Activated T-helper 17 cell treated with anti-CD3 and anti-CD28 coated beads, Interleukin-2, amount 50 U/mL, for 72 hours (primary cell): ENCODE results near the gene DAB2IP. TPM values are rescaled to one million over a fixed set of nuclear protein-coding genes. Genes with fewer than 3 reads are reported as not detected.

Experiments
- ATAC-seq: fragments of 150-1000 bp; cut with Tn5 transposase; replicated peaks from 2 replicates; pipeline ENCODE4 v1.10.0; 2021; ENCODE audit warnings: mild to moderate bottlenecking, moderate library complexity
- H3K27ac Mint-ChIP-seq: one replicate; pipeline ENCODE4 v1.8.0; 2022; ENCODE audit warnings: mixed read lengths
- H3K27me3 Mint-ChIP-seq: one replicate; pipeline ENCODE4 v1.8.0; 2022; ENCODE audit warnings: mixed read lengths
- H3K36me3 Mint-ChIP-seq: one replicate; pipeline ENCODE4 v1.8.0; 2022; ENCODE audit warnings: low read depth, mild to moderate bottlenecking, mixed read lengths
- H3K4me1 Mint-ChIP-seq: one replicate; pipeline ENCODE4 v1.8.0; 2022; ENCODE audit warnings: mixed read lengths
- H3K4me3 Mint-ChIP-seq: one replicate; pipeline ENCODE4 v1.8.0; 2022; ENCODE audit warnings: mild to moderate bottlenecking, mixed read lengths
- H3K9me3 Mint-ChIP-seq: one replicate; pipeline ENCODE4 v1.8.0; 2022; ENCODE audit warnings: mixed read lengths
- total RNA-seq, 2 donors: library from RNA; stranded (reverse); gene quantifications; one replicate each; pipeline ENCODE4 v1.2.3, GENCODE V29; 2022

The DAB2IP gene
- total RNA-seq, 2 donors from 2014 or later: 0.09 TPM; not detected in 1

DNA sequence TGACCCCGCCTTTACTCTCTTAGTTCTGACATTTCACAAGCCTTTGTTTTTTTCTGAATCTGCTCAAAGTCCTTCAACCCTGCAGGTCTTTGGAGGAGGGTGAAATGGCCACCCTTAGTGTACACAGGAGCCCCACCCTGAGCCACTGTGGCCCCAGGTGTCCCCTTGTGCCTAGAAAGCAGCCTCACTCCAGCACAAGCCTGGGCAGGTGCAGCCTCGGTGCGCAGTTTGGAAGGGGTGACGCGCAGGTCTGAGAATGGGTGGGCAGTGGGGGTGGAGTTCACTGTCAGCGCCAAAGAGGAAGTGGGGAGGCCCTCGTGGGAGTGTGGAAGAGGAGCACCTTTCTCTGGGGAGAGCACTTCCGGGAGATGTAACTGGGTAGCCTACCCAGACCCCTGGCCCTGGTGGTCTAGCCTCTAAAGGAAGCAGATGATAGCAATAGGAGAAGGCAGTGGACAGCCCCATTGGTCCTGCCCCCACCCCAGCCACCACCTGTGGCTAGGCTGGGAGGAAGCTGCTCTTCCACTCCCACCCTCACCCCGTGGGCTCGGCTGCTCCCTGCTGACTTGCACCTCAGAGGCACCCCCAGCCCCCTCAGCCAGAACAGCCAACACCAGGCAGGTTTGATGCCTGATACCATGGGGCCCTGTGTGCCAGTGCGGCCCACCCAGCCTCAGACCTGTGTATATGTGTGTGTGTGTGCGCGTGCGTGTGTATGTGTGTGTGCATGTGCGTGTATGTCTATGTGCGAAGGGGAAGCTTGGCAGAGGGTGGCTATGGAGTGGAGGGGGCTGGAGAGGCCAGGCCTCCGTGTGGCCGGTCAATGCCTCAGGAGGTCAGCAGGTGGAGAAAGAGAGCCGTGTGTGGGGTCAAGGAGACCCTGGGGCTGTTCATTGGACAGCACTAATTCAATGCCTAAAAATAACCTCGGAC, 16.8 kb upstream of the DAB2IP start:
- Mint-ChIP-seq H3K27me3 (peaks cover 11% of the 10 kb centered on the region), H3K4me3 (no peak overlapping the region), H3K9me3 (no peaks in the 10 kb centered on the region), H3K4me1 (no peaks in the 10 kb centered on the region), H3K27ac (no peak overlapping the region), H3K36me3 (no peaks in the 10 kb centered on the region)
- no peak for ATAC-seq

DNA sequence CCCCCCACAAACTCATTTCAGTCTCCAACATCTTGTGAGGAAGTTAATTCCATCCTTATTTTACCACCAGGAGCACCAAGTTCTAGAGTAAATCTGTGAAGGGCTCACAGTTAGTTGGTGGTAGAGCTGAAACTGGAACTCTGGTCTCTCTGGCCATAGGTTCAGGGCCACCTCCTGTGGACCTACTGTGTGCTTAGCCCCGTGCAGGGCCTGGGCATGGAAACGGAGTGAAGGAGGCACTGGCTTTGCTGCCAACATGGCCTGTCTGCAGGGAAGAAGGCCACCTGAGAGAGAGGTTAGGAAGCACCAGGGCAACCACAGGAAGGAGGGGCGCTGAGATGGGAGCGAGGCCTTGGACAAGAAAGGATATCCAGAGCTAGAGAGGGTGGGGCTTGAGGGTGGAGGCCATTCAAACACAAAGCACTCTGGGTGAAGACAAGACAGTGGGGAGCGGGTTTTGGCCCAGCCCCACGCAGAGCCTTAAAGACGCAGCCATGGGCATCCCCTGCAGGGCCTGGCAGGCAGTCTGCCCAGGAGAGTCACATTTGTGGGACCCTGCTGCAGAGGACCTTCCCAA, 16.0 kb upstream of the DAB2IP start:
- no peak for ATAC-seq
- no peaks in the 10 kb centered on the region for H3K4me1 Mint-ChIP-seq
- H3K27me3 Mint-ChIP-seq: peaks cover 11% of the 10 kb centered on the region
- H3K36me3 Mint-ChIP-seq: no peaks in the 10 kb centered on the region
- no peak overlapping the region for H3K27ac Mint-ChIP-seq
- no peak overlapping the region for H3K4me3 Mint-ChIP-seq
- no peaks in the 10 kb centered on the region for H3K9me3 Mint-ChIP-seq

DNA sequence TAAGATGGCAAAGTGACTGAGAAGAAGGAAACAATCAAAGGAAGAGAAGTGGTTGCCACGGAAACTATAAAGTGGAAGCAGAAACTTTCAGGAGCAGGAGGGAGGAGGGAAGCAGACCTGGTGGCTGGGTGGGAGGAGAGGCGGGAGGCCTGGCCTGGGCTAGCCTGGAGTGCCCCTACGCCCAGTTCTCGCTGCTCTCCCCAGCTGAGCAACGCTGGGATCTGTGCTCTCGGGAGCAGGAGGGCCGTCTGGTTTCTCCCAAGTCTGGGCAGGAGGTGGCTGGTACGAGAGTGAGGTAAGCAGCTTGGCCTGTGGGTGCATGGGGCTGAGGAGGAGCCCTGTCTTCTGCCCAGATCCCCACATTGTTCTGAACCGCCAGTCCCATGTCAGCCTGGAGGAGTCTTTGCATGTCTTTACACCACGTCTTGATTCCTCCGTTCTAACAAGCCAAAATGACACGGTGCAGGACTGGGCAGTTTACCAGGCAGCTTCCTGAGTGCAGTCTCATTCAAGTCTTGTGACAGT, 15.0 kb upstream of the DAB2IP start:
- no peaks in the 10 kb centered on the region for H3K9me3 Mint-ChIP-seq

DNA sequence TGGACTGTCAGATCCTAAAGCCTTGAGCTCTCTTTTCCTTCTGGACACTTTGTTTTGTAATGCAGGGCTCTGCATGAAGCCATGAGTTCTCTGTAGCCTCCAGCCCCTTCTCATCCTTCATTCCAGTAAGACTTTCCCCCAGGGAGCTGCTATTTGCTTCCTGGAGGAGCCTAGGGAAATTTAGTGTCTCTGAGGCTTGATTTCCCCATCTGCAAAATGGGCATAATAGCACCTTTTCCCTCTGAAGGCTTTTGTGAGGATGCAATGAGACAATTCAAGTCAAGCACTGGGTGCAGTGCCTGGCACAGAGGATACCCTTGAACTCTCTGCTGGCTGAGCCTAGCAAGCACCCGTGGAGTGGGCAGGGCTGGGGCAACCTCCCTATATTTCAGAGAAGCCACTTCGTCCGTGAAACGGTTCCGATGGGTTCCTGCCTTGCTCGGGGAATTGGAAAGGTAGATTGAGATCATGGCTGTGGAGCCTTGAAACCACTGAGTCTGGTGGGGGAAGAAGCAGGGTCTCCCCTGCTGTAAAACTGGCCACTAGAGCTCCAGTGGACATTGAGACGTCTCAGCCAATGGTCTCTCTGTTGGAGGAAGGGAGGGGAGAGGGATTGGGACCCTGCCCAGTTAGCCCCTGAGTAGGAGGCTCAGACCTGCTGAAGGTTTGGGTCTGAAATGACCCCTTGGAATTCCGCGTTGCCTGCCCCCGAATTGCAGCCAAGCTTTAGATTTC, 14.3 kb upstream of the DAB2IP start:
- no peak for ATAC-seq
- H3K27ac Mint-ChIP-seq: no peak overlapping the region
- H3K27me3 Mint-ChIP-seq: peaks cover 9% of the 10 kb centered on the region
- H3K4me1 Mint-ChIP-seq: no peaks in the 10 kb centered on the region
- no peak overlapping the region for H3K4me3 Mint-ChIP-seq
- H3K36me3 Mint-ChIP-seq: no peaks in the 10 kb centered on the region
- H3K9me3 Mint-ChIP-seq: no peaks in the 10 kb centered on the region

More for the DNA sequence above, 15.0 kb upstream of the DAB2IP start:
- Mint-ChIP-seq H3K27me3 (peaks cover 9% of the 10 kb centered on the region), H3K36me3 (no peaks in the 10 kb centered on the region), H3K27ac (no peak overlapping the region), H3K4me1 (no peaks in the 10 kb centered on the region), H3K4me3 (no peak overlapping the region)
- ATAC-seq: no peak

DNA sequence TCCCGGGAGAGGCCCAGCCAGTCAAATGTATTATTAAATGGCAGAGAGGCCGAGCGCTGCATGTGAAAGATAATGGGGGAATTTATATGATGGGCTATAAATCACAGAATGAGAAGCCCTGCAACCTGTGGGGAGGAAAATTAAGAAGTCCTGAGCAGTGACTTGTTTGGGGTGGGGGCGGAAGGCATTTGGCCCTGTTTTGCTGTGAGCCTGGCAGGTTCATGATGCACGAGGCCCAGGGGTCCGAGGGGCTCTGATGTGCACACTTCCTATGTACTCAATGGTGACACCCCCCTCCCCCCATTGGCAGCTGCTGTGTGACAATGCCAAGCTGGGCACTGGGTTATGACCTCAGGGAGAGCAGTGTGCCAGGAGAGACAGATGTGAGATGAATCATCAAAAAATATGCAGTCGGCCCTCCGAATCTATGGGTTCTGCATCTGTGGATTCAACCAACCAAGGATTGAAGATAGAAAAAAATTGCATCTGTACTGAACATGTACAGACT, 13.7 kb upstream of the DAB2IP start:
- ATAC-seq: no peak
- H3K4me1 Mint-ChIP-seq: no peaks in the 10 kb centered on the region

DNA sequence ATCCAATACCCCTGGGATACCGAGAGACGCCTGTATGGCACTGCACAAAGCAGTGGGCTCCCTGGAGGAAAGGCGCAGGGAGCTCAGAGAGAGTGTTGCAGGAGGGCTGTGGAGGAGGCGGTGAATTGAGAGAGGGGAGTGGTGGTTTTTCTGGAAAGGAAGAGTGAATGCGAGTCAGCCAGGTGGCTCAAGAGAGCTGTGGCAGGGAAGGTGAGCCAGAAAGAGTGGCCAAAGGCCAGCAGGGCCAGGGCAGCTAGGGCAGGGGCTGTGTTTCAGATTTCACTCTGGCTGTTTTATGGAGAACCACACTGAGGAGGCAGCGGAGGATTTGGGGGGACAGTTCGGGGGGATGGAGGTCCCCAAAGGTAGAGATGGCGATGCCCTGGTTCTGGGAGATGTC, 13.0 kb upstream of the DAB2IP start:
- no peaks in the 10 kb centered on the region for H3K9me3 Mint-ChIP-seq
- H3K36me3 Mint-ChIP-seq: no peaks in the 10 kb centered on the region
- no peak overlapping the region for H3K27ac Mint-ChIP-seq
- no peak overlapping the region for H3K4me3 Mint-ChIP-seq
- H3K27me3 Mint-ChIP-seq: peaks cover 9% of the 10 kb centered on the region
- no peak for ATAC-seq
- no peaks in the 10 kb centered on the region for H3K4me1 Mint-ChIP-seq

More for the DNA sequence above, 13.7 kb upstream of the DAB2IP start:
- Mint-ChIP-seq H3K27ac (no peak overlapping the region), H3K36me3 (no peaks in the 10 kb centered on the region), H3K27me3 (peaks cover 9% of the 10 kb centered on the region), H3K9me3 (no peaks in the 10 kb centered on the region), H3K4me3 (no peak overlapping the region)

DNA sequence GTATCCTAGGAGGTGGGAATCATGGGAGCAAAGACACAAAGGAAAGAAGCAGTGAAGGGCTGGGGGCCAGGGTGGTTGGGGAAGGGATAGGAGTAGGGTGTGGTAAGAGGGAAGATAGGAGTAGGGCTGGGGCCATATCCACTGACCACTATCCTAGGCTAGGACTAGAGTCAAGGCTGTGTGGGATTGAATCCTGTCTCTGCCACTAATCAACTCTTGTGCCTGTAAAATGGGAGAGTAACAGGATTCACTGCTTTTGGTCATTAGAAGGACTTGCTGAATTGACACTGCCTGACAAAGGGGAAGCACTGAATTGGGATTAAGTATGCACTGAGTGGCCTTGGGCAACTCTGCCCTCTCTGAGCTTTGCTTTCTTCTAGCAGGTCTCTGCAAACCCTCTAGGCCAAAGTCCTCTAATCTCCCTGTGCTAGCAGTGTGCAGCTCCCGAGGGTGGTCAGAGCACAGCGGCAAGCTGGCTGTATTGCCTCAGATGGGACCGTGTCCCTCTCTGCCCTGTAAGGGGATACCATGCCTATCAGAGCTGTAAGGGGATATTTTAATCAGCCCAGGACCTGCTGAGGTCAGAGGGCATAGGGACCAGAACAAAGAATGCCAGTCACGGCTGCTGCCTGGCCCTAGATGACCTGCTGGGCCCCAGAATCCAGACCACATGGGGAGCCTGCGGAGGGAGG, 12.4 kb upstream of the DAB2IP start:
- no peak for ATAC-seq
- H3K36me3 Mint-ChIP-seq: no peaks in the 10 kb centered on the region
- H3K4me3 Mint-ChIP-seq: no peak overlapping the region
- no peaks in the 10 kb centered on the region for H3K9me3 Mint-ChIP-seq
- peaks cover 9% of the 10 kb centered on the region for H3K27me3 Mint-ChIP-seq
- H3K27ac Mint-ChIP-seq: no peak overlapping the region
- no peaks in the 10 kb centered on the region for H3K4me1 Mint-ChIP-seq

DNA sequence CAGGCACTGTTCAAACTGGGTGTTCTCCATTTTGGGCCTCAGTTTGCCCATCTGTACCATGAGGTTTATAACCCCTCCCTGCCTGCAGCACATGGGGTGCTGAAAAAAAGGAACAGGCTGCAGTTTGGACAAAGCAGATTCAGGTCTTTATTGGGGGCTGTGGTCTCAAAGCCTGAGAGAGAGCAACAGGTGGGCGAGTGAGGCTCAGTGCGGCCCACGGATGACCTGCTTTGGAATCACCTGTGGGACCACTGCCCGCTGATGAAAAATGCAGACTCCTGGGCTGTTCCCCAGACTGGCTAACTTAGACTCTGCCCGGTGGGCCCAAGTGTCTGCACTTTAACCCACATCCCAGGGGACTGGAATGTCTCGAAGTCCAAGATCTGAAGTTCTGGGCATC, 11.8 kb upstream of the DAB2IP start:
- no peaks in the 10 kb centered on the region for H3K9me3 Mint-ChIP-seq
- no peaks in the 10 kb centered on the region for H3K36me3 Mint-ChIP-seq
- H3K4me1 Mint-ChIP-seq: no peaks in the 10 kb centered on the region
- no peak overlapping the region for H3K4me3 Mint-ChIP-seq
- H3K27me3 Mint-ChIP-seq: peaks cover 9% of the 10 kb centered on the region
- no peak overlapping the region for H3K27ac Mint-ChIP-seq
- no peak for ATAC-seq

DNA sequence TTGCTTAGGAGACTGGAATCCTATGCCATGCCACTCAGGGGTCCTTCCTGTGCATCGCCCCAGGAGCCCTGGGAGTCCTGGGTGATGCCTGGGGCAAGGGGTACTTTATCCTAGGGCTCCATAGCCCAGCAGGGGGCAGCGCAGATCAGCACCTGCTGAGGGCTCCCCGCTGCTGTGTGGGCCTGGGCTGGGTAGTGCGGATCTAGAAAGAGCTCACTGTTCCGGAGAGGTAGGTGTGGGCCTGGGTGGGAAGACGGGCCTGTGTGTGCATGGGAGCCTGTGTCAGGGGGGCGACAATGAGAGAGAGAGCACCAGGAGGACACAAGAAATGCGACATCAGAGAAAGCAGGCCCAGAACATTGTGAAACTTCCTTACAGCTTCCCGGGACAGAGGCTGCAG, 11.4 kb upstream of the DAB2IP start:
- Mint-ChIP-seq H3K4me1 (no peaks in the 10 kb centered on the region), H3K27me3 (peaks cover 9% of the 10 kb centered on the region), H3K9me3 (no peaks in the 10 kb centered on the region), H3K4me3 (no peak overlapping the region), H3K36me3 (no peaks in the 10 kb centered on the region), H3K27ac (no peak overlapping the region)
- ATAC-seq: peak; percentile 46

DNA sequence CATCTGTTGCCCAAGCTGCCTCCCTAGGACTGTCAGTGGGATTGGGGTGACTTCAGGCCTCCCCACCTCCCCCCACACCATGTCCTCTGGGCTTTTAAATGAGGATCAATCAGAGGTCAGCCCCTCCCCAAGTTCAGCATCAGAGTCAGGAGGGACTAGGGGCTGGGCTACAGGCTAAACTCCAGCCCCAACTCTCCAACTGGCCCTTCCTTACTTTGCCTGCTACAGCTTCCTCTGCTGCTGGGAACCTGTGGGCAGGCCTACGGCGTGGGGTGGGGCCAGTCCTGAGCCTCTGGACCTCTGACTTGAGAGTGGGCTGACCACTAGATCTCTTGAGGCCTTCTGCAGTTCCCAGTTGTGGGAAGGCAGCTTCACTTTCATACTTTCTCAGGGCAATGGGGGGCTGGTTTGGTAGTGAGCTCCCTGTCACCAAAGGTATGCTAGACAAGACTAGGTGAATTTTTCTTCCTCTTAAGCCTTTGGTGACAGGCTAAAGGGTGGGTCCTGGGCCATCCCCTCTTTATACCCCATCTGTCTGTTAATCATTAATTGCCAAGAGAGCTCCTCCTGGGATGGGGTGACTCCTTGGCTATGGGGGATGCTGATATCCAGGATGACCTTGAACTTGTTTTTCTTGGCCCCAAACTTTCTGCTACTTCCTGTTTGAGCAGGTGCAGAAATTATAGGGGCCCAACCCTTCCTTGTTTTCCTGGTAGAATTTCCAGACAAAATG, 10.8 kb upstream of the DAB2IP start:
- no peak overlapping the region for H3K27ac Mint-ChIP-seq
- H3K27me3 Mint-ChIP-seq: peaks cover 9% of the 10 kb centered on the region
- no peaks in the 10 kb centered on the region for H3K4me1 Mint-ChIP-seq
- no peak overlapping the region for H3K4me3 Mint-ChIP-seq
- ATAC-seq: no peak
- no peaks in the 10 kb centered on the region for H3K9me3 Mint-ChIP-seq
- no peaks in the 10 kb centered on the region for H3K36me3 Mint-ChIP-seq

DNA sequence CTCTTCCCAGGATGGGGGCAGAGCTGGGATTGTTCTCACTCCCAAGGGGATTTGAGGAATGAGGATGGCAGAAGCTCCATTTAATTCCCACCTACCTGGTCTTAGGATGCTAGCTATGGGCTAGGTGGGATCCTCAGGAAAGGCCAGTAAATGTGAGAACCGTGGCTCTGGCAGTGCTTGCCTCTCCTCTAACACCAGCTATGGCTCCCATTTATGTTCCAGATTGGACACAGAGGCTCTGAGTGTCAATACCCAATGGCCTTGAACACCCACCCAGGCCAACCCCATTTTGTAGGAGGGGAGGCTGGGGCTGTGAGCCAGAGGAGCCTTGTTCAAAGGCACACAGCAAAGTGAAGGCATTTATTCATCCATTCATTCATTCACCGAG, 10.2 kb upstream of the DAB2IP start:
- ATAC-seq: no peak
- H3K9me3 Mint-ChIP-seq: no peaks in the 10 kb centered on the region
- no peak overlapping the region for H3K4me3 Mint-ChIP-seq
- no peaks in the 10 kb centered on the region for H3K36me3 Mint-ChIP-seq
- peaks cover 9% of the 10 kb centered on the region for H3K27me3 Mint-ChIP-seq
- no peaks in the 10 kb centered on the region for H3K4me1 Mint-ChIP-seq
- H3K27ac Mint-ChIP-seq: no peak overlapping the region

DNA sequence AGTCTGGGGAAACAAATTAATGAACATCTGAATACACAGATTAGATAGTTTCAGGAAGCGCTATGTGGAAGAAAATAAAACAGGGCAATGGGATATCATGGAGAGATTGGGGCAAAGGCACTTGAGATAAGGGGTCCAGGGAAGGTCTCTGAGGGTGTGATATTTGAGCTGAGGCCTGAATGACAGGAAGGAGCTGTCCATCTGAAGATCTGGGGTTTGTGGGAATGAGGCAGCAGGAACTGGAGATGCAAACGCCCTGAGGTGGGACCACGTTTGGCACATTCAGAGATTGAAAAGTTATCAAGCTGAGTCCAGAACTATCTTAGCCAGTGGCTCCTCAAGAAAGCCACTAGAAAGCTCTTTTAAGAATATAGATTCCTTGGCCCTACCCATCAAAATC, 8.7 kb upstream of the DAB2IP start:
- no peak for ATAC-seq

DNA sequence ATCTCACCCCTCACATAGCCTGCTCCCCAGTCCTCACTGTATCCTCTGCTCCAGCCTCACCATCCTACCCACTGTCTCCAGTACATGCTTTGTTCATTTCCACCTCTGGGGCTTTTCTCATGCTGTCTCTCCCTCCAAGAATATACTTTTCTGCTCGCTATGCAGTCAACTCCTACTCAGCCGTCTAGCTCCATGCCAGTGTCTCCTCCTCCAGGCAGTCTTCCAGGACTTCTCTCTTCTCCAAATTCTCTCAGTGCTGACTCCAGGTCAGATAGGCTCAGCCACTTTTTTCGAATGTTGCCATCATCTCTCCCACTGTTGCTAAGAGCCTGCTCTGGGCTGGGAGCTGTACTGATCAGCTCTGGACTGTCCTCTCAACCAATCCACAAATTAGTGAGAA, 8.0 kb upstream of the DAB2IP start:
- no peak overlapping the region for H3K27ac Mint-ChIP-seq

More for the DNA sequence above, 8.7 kb upstream of the DAB2IP start:
- Mint-ChIP-seq H3K4me3 (no peak overlapping the region), H3K4me1 (no peaks in the 10 kb centered on the region), H3K27me3 (peaks cover 7% of the 10 kb centered on the region), H3K27ac (no peak overlapping the region), H3K36me3 (no peaks in the 10 kb centered on the region), H3K9me3 (no peaks in the 10 kb centered on the region)

More for the DNA sequence above, 8.0 kb upstream of the DAB2IP start:
- peaks cover 4% of the 10 kb centered on the region for H3K27me3 Mint-ChIP-seq
- no peaks in the 10 kb centered on the region for H3K4me1 Mint-ChIP-seq
- H3K4me3 Mint-ChIP-seq: no peak overlapping the region
- ATAC-seq: no peak
- H3K36me3 Mint-ChIP-seq: no peaks in the 10 kb centered on the region
- no peaks in the 10 kb centered on the region for H3K9me3 Mint-ChIP-seq
